HFFc6 (cell line): ENCODE data around the gene PGAP3. TPM values are rescaled to one million over a fixed set of nuclear protein-coding genes. Genes with fewer than 3 reads are reported as not detected.

ENCODE experiments used
- DNase-seq: peaks from one replicate; pipeline ENCODE4 v3.0.0-alpha.2; 2018
- H3K27ac Mint-ChIP-seq: 2 replicates; pipeline ENCODE4 v1.8.0; 2020; ENCODE audit warnings: mild to moderate bottlenecking, mixed read lengths
- H3K27me3 Mint-ChIP-seq: 2 replicates; pipeline ENCODE4 v1.8.0; 2021; ENCODE audit warnings: mild to moderate bottlenecking, moderate library complexity, mixed read lengths; ENCODE audit not compliant: insufficient read depth
- H3K36me3 Mint-ChIP-seq: 2 replicates; pipeline ENCODE4 v1.8.0; 2021; ENCODE audit warnings: low read depth, mixed read lengths
- H3K4me1 Mint-ChIP-seq: 2 replicates; pipeline ENCODE4 v1.8.0; 2020; ENCODE audit warnings: low read depth, mixed read lengths
- H3K4me3 Mint-ChIP-seq: 2 replicates; pipeline ENCODE4 v1.8.0; 2020; ENCODE audit warnings: mild to moderate bottlenecking, moderate library complexity, mixed read lengths
- H3K9me3 Mint-ChIP-seq: 2 replicates; pipeline ENCODE4 v1.8.0; 2020; ENCODE audit warnings: mild to moderate bottlenecking, mixed read lengths
- CTCF ChIP-seq: fragments of 200-600 bp; sonication (generic); IDR thresholded peaks from 2 replicates; pipeline ENCODE4 v1.5.0; 2021; ENCODE audit warnings: antibody characterized with exemption, mild to moderate bottlenecking
- total RNA-seq, 6 experiments: library from RNA; stranded (reverse); fragmentation: NEBNext Ultra II Directional; extraction: Animal tissue kit (Norgen Biotek cat#: 25700); gene quantifications; 2 replicates in 1 of 6; 3 replicates in 5 of 6; pipeline ENCODE4 v1.2.3, GENCODE V29; 2021

Gene PGAP3
- total RNA-seq, 6 experiments from 2014 or later, result 9.9 to 15.5 (median 12.7) TPM

- H3K4me3 Mint-ChIP-seq, result no peak overlapping the region
- H3K9me3 Mint-ChIP-seq, result no peaks in the 10 kb centered on the region
- H3K36me3 Mint-ChIP-seq, result no peaks in the 10 kb centered on the region
- DNase-seq, result no peak
- H3K27ac Mint-ChIP-seq, result no peak overlapping the region
- H3K27me3 Mint-ChIP-seq, result peaks cover 18% of the 10 kb centered on the region
- H3K4me1 Mint-ChIP-seq, result peaks cover 12% of the 10 kb centered on the region
- no peak for TF ChIP-seq CTCF
These were observed 25.1 kb downstream of the PGAP3 start for GRCh38 chr17:39662551-39663339.

- Mint-ChIP-seq H3K9me3 (no peaks in the 10 kb centered on the region), H3K27me3 (peaks cover 17% of the 10 kb centered on the region), H3K4me1 (peaks cover 11% of the 10 kb centered on the region), H3K27ac (no peak overlapping the region), H3K36me3 (no peaks in the 10 kb centered on the region), H3K4me3 (no peak overlapping the region)
- no peak for DNase-seq
- no peak for TF ChIP-seq CTCF
These were observed 25.9 kb downstream of the PGAP3 start for GRCh38 chr17:39661744-39662541.

- DNase-seq, result no peak
- no peaks in the 10 kb centered on the region for H3K9me3 Mint-ChIP-seq
- no peak for TF ChIP-seq CTCF
These were observed 27.2 kb downstream of the PGAP3 start for GRCh38 chr17:39660397-39661385.

GRCh38 chr17:39660011-39660360 is 27.9 kb downstream of the PGAP3 start:
- Mint-ChIP-seq H3K4me3 (no peak overlapping the region), H3K27me3 (peaks cover 3% of the 10 kb centered on the region; the same call in 1 of the 2 replicates), H3K36me3 (no peaks in the 10 kb centered on the region), H3K9me3 (no peaks in the 10 kb centered on the region), H3K27ac (no peak overlapping the region), H3K4me1 (peaks cover 7% of the 10 kb centered on the region)
- no peak for TF ChIP-seq CTCF
- no peak for DNase-seq

More at GRCh38 chr17:39660397-39661385, 27.2 kb downstream of the PGAP3 start:
- Mint-ChIP-seq H3K4me3 (no peak overlapping the region), H3K27me3 (peaks cover 7% of the 10 kb centered on the region), H3K4me1 (peaks cover 7% of the 10 kb centered on the region), H3K36me3 (no peaks in the 10 kb centered on the region), H3K27ac (no peak overlapping the region)
